KMS-11 (cell line): ENCODE data around the gene PIEZO2.
"Not testable (repeated sequence)": the region's sequence is repeated elsewhere in the genome, so short reads cannot be mapped to it uniquely, and the experiment has no call there.

ENCODE experiments used
- H2AFZ ChIP-seq: fragments of 200-600 bp; sonication (generic); 2 replicates; pipeline ENCODE4 v1.6.1; 2016; ENCODE audit warnings: antibody characterized with exemption, mixed run types, low read depth
- H3K27ac ChIP-seq: fragments of 200-600 bp; sonication (generic); 2 replicates; pipeline ENCODE4 v1.6.1; 2016; ENCODE audit warnings: mild to moderate bottlenecking, mixed run types
- H3K27me3 ChIP-seq: fragments of 200-600 bp; sonication (generic); 2 replicates; pipeline ENCODE4 v1.6.1; 2017; ENCODE audit warnings: mild to moderate bottlenecking, low read depth, mixed run types, moderate library complexity; ENCODE audit not compliant: insufficient read depth
- H3K36me3 ChIP-seq: fragments of 200-600 bp; sonication (generic); 2 replicates; pipeline ENCODE4 v1.6.1; 2017; ENCODE audit warnings: mild to moderate bottlenecking, mixed run types; ENCODE audit not compliant: insufficient read depth
- H3K4me1 ChIP-seq: fragments of 200-600 bp; sonication (generic); 2 replicates; pipeline ENCODE4 v1.6.1; 2016; ENCODE audit warnings: mild to moderate bottlenecking, low read depth, mixed run types; ENCODE audit not compliant: poor library complexity, severe bottlenecking
- H3K4me2 ChIP-seq: fragments of 200-600 bp; sonication (generic); 2 replicates; pipeline ENCODE4 v1.7.0; 2016; ENCODE audit warnings: mild to moderate bottlenecking, mixed run types
- H3K4me3 ChIP-seq: fragments of 200-600 bp; sonication (generic); IDR thresholded peaks from 2 replicates; pipeline ENCODE4 v1.6.1; 2017; ENCODE audit warnings: low read depth, low read length, mixed read lengths; ENCODE audit not compliant: insufficient read depth
- H3K79me2 ChIP-seq: fragments of 200-600 bp; sonication (generic); 2 replicates; pipeline ENCODE4 v1.6.1; 2016; ENCODE audit warnings: low read depth, mixed run types; ENCODE audit not compliant: insufficient read depth
- H3K9ac ChIP-seq: fragments of 200-600 bp; sonication (generic); 2 replicates; pipeline ENCODE4 v1.6.1; 2016; ENCODE audit warnings: mild to moderate bottlenecking, mixed run types
- H4K20me1 ChIP-seq: fragments of 200-600 bp; sonication (generic); 2 replicates; pipeline ENCODE4 v1.6.1; 2016; ENCODE audit warnings: mild to moderate bottlenecking, mixed run types; ENCODE audit not compliant: insufficient read depth
- TF ChIP-seq, protein P1 (sequence below): fragments of 200-600 bp; sonication (generic); conservative IDR thresholded peaks from 2 replicates; pipeline ENCODE4 v1.6.1; 2017; ENCODE audit warnings: low read depth, mild to moderate bottlenecking, antibody characterized with exemption, low read length, moderate library complexity, mixed read lengths

PIEZO2 gene

DNA sequence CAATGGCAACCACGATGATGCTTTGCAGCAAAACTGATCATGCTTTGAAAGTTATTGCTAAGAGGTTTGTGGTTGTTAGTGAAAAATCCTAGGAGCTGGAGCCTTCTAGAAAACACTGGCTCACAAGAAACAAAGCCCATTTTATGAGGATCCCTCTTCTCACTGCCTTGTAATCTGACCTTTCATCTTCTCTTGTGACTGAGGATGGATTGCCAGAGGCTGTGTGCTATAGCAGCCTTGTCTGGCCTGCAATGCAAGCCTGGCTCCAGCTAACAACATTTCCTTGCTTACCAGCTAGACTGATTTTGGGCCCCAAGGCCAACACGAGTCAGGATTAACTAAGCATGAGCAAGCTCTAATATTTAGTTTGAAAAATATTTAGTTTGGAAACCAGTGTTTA, 13.1 kb downstream of the PIEZO2 start:
- Histone ChIP-seq H3K36me3 (no peaks in the 10 kb centered on the region), H3K4me3 (no peak overlapping the region), H3K79me2 (no peaks in the 10 kb centered on the region), H2AFZ (no peak overlapping the region; the same call in 1 of the 2 replicates), H3K4me2 (peak overlapping the region; percentile 53; the same call in 1 of the 2 replicates), H4K20me1 (no peaks in the 10 kb centered on the region), H3K27ac (peak overlapping the region; percentile 65; the same call in 1 of the 2 replicates), H3K4me1 (peaks cover 35% of the 10 kb centered on the region), H3K27me3 (no peaks in the 10 kb centered on the region), H3K9ac (no peak overlapping the region)
- TF ChIP-seq, protein P1, sequence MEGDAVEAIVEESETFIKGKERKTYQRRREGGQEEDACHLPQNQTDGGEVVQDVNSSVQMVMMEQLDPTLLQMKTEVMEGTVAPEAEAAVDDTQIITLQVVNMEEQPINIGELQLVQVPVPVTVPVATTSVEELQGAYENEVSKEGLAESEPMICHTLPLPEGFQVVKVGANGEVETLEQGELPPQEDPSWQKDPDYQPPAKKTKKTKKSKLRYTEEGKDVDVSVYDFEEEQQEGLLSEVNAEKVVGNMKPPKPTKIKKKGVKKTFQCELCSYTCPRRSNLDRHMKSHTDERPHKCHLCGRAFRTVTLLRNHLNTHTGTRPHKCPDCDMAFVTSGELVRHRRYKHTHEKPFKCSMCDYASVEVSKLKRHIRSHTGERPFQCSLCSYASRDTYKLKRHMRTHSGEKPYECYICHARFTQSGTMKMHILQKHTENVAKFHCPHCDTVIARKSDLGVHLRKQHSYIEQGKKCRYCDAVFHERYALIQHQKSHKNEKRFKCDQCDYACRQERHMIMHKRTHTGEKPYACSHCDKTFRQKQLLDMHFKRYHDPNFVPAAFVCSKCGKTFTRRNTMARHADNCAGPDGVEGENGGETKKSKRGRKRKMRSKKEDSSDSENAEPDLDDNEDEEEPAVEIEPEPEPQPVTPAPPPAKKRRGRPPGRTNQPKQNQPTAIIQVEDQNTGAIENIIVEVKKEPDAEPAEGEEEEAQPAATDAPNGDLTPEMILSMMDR, result no peak

DNA sequence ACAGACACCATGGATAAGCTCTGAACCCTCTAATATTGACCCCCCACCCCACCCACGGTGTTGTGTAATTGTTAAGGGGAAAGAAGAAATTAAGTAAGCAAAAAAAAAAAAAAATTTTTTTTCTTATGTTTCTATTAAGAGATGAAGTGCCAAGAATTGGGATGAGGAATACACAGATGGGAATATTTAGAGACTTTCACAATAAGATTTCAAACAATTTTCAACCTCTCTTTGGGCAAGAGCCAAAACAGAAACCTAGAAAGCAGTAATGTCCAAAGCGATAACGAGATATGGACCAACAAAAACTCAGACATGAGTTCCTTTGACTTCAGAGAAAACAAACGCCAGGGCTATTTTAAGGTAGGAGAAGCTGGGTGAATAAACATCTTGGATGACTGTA, 14.4 kb downstream of the PIEZO2 start:
- no peaks in the 10 kb centered on the region for H3K36me3 ChIP-seq
- peaks cover 35% of the 10 kb centered on the region for H3K4me1 ChIP-seq
- H2AFZ ChIP-seq, result no peak overlapping the region
- H3K79me2 ChIP-seq, result no peaks in the 10 kb centered on the region
- no peak overlapping the region for H3K9ac ChIP-seq
- no peak overlapping the region for H3K4me2 ChIP-seq
- no peak overlapping the region for H3K27ac ChIP-seq
- no peak overlapping the region for H3K4me3 ChIP-seq
- no peaks in the 10 kb centered on the region for H4K20me1 ChIP-seq
- TF ChIP-seq, protein P1, result no peak
- no peaks in the 10 kb centered on the region for H3K27me3 ChIP-seq

DNA sequence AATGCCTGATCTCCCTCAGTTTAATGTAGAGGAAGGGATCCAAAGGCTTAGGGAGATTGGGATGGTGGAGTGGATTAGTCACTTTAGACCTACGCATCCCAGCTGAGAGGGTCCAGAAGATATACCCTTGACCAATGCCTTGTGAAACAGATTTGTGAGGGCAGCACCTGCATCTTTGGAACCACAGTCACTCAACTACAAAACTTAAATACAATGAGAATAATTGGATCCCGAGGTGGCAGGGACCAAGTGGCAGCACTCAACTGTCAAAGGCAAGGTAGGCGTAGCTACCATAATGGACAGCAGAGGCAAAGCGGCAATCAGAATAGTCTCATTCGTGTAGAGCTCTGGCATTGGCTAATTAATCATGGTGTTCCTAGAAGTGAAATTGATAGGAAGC, 20.3 kb downstream of the PIEZO2 start:
- not testable (repeated sequence) for H3K79me2 ChIP-seq, H2AFZ ChIP-seq, H3K27me3 ChIP-seq, H3K4me1 ChIP-seq, H3K27ac ChIP-seq, H3K36me3 ChIP-seq, H3K4me3 ChIP-seq, H3K4me2 ChIP-seq, H4K20me1 ChIP-seq, H3K9ac ChIP-seq

GRCh38 chr18:11125492-11126315, 23.7 kb downstream of the PIEZO2 start:
- TF ChIP-seq, protein P1, result no peak
- Histone ChIP-seq H2AFZ (no peak overlapping the region), H3K36me3 (no peaks in the 10 kb centered on the region), H3K27ac (no peak overlapping the region), H3K4me2 (no peak overlapping the region), H3K4me3 (no peak overlapping the region), H3K79me2 (no peaks in the 10 kb centered on the region), H3K27me3 (no peaks in the 10 kb centered on the region), H3K9ac (no peak overlapping the region), H3K4me1 (no peaks in the 10 kb centered on the region), H4K20me1 (no peaks in the 10 kb centered on the region)

DNA sequence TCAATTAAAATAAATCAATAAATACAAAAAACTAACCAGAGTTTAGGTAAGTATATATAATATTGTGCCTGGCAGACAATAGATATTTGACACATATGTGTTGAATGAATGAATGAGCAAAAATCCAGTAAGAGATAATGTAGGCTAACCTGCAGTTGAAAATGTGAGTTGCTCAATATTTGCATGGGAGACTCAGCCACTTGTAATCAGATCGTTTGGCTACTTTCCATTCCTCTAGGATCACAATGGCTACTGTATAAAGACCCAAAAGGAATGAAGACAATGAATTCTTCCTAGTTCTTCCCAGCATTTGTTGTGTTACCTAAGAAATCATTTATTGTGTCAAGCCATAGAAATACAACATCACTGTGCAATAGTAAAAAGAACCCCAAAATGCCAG, 25.3 kb downstream of the PIEZO2 start:
- H3K27ac ChIP-seq, result no peak overlapping the region
- no peak overlapping the region for H3K4me3 ChIP-seq
- H2AFZ ChIP-seq, result no peak overlapping the region
- H3K4me2 ChIP-seq, result no peak overlapping the region
- no peaks in the 10 kb centered on the region for H3K36me3 ChIP-seq
- no peaks in the 10 kb centered on the region for H3K79me2 ChIP-seq
- no peaks in the 10 kb centered on the region for H3K27me3 ChIP-seq
- no peak overlapping the region for H3K9ac ChIP-seq
- H4K20me1 ChIP-seq, result no peaks in the 10 kb centered on the region
- TF ChIP-seq, protein P1, result no peak
- H3K4me1 ChIP-seq, result no peaks in the 10 kb centered on the region
